Breast epithelium (tissue), 4 donors: Measurements from ENCODE around the gene TOM1L1. TPM values are rescaled to one million over a fixed set of nuclear protein-coding genes. Genes with fewer than 3 reads are reported as not detected.

Source experiments
- DNase-seq, 2 donors: peaks; one replicate each; pipeline ENCODE4 v3.0.0-alpha.2; 2019; ENCODE audit warnings: low spot score in 2 of 2
- H3K27ac ChIP-seq, 2 donors: fragments of 200-600 bp; sonication (generic) in 1 of 2; one replicate each; pipeline ENCODE4 v1.5.1; 2016 to 2019; ENCODE audit warnings: mild to moderate bottlenecking in 1 of 2
- H3K27me3 ChIP-seq, 2 donors: fragments of 200-600 bp; sonication (generic) in 1 of 2; one replicate each; pipeline versions ENCODE4 v1.5.1 to v1.6.0; 2017 to 2019; ENCODE audit warnings: control low read depth in 1 of 2, mild to moderate bottlenecking in 1 of 2
- H3K36me3 ChIP-seq: fragments of 200-600 bp; one replicate; pipeline ENCODE4 v1.5.1; 2019
- H3K4me1 ChIP-seq, 2 donors: fragments of 200-600 bp; sonication (generic); one replicate each; pipeline ENCODE4 v1.5.1; 2016 to 2019; ENCODE audit warnings: control low read depth in 1 of 2
- H3K4me3 ChIP-seq, 3 donors: fragments of 200-600 bp; sonication (generic); 1 replicate in 2 of 3; 2 replicates in 1 of 3; pipeline ENCODE4 v1.5.1; 2016 to 2019; ENCODE audit warnings: mild to moderate bottlenecking in 3 of 3, moderate library complexity in 2 of 3
- H3K9me3 ChIP-seq, 2 donors: fragments of 200-600 bp; sonication (generic) in 1 of 2; one replicate each; pipeline ENCODE4 v1.5.1; 2016 to 2019; ENCODE audit warnings: control low read depth in 1 of 2
- POLR2A ChIP-seq: fragments of 450-650 bp; IDR thresholded peaks from one replicate; pipeline ENCODE4 v1.6.1; 2016; ENCODE audit warnings: antibody characterized with exemption, mild to moderate bottlenecking, moderate library complexity
- POLR2AphosphoS5 ChIP-seq, 3 donors: sonication (generic); formaldehyde crosslinking; IDR thresholded peaks; one replicate each; pipeline ENCODE4 v1.6.1; 2017; ENCODE audit warnings: antibody characterized with exemption in 3 of 3
- intact Hi-C: fragments of 100-400 bp; cut with DNase I; formaldehyde crosslinking; loops from one replicate; pipeline ENCODE4 v1.15.1; 2023; ENCODE audit warnings: low total_unique reads
- total RNA-seq, 3 donors: library from RNA; depleted of rRNA; stranded (reverse); fragments of >200 nt; gene quantifications; one replicate each; pipeline ENCODE4 v1.1.0, GENCODE V29; 2016
- TF ChIP-seq, protein P1 (sequence below), 3 donors: fragments of 450-650 bp; IDR thresholded peaks; one replicate each; pipeline ENCODE4 v1.5.1; 2016 to 2017; ENCODE audit warnings: antibody characterized with exemption in 3 of 3, mild to moderate bottlenecking in 3 of 3, moderate library complexity in 3 of 3

The TOM1L1 gene
- total RNA-seq, 3 donors from 2014 or later = 18.4 to 72.2 (median 47.2) TPM

DNA sequence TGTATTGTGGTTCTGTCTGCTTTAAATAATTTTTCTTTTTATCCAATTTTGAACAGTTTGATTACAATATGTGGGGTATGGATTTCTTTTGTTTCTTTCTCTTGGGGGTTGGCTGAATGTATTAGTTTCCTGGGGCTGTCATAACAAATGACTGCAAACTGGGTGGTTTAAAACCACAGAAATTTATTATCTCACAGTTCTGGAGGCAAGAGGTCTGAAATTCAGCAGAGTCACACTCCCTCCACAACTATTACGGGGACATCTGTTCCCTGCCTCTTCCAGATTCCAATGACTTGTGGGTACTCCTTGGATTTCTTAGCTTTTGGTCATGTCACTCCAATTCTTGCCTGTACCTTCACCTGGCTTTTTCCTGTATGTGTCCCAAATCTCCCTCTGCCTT, 44.1 kb downstream of the TOM1L1 start:
- Histone ChIP-seq H3K4me3 (no peak overlapping the region), H3K9me3 (no peaks in the 10 kb centered on the region), H3K4me1 (no peaks in the 10 kb centered on the region), H3K27ac (no peak overlapping the region), H3K36me3 (no peaks in the 10 kb centered on the region), H3K27me3 (no peaks in the 10 kb centered on the region)
- TF ChIP-seq POLR2A = no peak
- TF ChIP-seq, protein P1, sequence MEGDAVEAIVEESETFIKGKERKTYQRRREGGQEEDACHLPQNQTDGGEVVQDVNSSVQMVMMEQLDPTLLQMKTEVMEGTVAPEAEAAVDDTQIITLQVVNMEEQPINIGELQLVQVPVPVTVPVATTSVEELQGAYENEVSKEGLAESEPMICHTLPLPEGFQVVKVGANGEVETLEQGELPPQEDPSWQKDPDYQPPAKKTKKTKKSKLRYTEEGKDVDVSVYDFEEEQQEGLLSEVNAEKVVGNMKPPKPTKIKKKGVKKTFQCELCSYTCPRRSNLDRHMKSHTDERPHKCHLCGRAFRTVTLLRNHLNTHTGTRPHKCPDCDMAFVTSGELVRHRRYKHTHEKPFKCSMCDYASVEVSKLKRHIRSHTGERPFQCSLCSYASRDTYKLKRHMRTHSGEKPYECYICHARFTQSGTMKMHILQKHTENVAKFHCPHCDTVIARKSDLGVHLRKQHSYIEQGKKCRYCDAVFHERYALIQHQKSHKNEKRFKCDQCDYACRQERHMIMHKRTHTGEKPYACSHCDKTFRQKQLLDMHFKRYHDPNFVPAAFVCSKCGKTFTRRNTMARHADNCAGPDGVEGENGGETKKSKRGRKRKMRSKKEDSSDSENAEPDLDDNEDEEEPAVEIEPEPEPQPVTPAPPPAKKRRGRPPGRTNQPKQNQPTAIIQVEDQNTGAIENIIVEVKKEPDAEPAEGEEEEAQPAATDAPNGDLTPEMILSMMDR (IDR thresholded peaks at IDR 0.05) = no peak
- TF ChIP-seq POLR2AphosphoS5 (IDR thresholded peaks at IDR 0.05) = no peak
- no peak for DNase-seq
- intact Hi-C loops = no loop called here

DNA sequence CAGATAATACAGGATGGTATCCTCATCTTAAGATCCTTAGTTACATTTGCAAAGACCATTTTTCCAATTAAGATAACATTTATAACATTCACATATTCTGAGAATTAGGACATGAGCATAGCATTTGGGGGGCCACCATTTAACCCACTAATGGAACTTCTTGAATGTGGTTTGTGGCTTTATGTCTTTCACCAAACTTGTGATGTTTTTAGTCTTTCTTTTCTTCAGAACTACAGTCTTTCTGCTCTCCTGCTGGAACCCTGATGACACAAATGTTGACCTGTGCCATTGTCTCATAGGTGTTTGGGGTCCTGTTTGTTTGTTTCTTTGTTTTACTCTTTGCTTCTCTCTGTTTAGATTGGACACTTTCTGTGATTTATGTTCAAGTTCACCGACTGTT, 44.6 kb downstream of the TOM1L1 start:
- Histone ChIP-seq H3K27ac (no peak overlapping the region), H3K27me3 (no peaks in the 10 kb centered on the region), H3K4me3 (no peak overlapping the region), H3K4me1 (no peaks in the 10 kb centered on the region), H3K9me3 (no peaks in the 10 kb centered on the region), H3K36me3 (no peaks in the 10 kb centered on the region)
- TF ChIP-seq, protein P1 (IDR thresholded peaks at IDR 0.05) = no peak
- TF ChIP-seq POLR2A (no peak), POLR2AphosphoS5 (IDR thresholded peaks at IDR 0.05) (no peak)
- intact Hi-C loops = no loop called here
- DNase-seq = no peak

DNA sequence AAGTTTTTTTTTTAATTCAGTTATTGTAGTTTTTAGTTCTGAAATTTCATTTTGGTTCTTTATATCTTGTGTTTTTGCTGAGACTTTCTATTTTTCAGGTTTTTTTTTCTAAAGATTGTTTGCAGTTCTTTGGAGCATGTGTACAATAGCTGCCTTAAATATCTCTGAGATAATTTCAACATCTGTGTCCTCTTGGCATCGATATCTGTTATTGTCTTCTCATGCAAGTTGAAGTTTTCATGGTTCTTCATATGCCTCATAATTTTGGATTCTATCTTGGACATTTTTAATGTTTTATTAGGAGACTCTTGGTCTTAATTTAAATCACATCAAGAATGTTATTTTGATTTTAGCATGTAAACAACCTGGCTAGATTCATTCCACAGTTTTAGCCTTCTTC, 45.0 kb downstream of the TOM1L1 start:
- Histone ChIP-seq H3K9me3 (no peaks in the 10 kb centered on the region), H3K4me1 (no peaks in the 10 kb centered on the region), H3K36me3 (no peaks in the 10 kb centered on the region), H3K27ac (no peak overlapping the region), H3K4me3 (no peak overlapping the region), H3K27me3 (no peaks in the 10 kb centered on the region)
- DNase-seq = no peak
- intact Hi-C loops = no loop called here
- no peak for TF ChIP-seq POLR2AphosphoS5 (IDR thresholded peaks at IDR 0.05)
- no peak for TF ChIP-seq POLR2A
- TF ChIP-seq, protein P1 (IDR thresholded peaks at IDR 0.05) = no peak

DNA sequence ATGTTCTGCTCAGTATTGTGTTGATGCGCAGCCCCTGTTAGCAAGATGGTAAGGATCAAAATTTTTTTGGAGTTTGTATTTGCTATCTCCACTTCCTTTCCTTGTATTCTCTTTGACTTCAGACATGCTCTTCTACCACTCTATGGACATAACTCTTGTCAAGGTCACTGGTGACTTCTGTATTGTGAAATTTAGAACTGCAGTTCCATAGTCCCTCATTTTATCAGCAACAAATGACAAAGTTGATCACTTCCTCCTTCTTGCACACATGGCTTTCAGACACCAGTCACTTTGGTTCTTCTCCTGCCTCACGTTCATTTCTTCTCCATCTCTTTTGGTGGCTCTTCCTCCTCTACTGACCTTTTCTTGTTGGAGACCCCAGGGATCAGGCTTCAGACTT, 46.7 kb downstream of the TOM1L1 start:
- intact Hi-C loops = no loop called here
- no peak overlapping the region for H3K27ac ChIP-seq
- no peaks in the 10 kb centered on the region for H3K36me3 ChIP-seq
- TF ChIP-seq POLR2A (no peak), POLR2AphosphoS5 (IDR thresholded peaks at IDR 0.05) (no peak)
- TF ChIP-seq, protein P1 (IDR thresholded peaks at IDR 0.05) = no peak
- no peak for DNase-seq
- H3K27me3 ChIP-seq = no peaks in the 10 kb centered on the region
- no peaks in the 10 kb centered on the region for H3K4me1 ChIP-seq
- no peak overlapping the region for H3K4me3 ChIP-seq
- H3K9me3 ChIP-seq = no peaks in the 10 kb centered on the region

DNA sequence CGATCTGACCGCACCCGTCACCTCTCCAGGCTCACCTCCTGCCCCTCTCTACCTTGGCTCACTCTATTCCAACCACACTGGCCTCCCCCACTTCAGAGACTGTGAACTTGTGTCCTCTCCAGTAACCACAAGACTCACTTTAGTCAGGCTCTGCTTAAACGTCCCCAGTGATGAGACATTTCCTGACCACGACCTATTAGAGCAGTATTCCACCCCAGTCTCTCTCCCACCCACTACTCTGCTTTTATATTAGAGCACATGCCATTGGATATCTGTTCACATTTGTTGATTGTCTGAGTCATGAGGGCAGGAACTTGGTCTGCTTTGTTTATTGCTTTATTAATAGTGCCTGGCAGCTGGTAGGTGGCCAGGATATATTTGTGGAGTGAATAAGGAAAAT, 47.7 kb downstream of the TOM1L1 start:
- H3K9me3 ChIP-seq = no peaks in the 10 kb centered on the region
- H3K36me3 ChIP-seq = no peaks in the 10 kb centered on the region
- no peaks in the 10 kb centered on the region for H3K27me3 ChIP-seq
- intact Hi-C loops = no loop called here
- H3K4me1 ChIP-seq = no peaks in the 10 kb centered on the region
- DNase-seq = no peak
- no peak overlapping the region for H3K4me3 ChIP-seq
- no peak overlapping the region for H3K27ac ChIP-seq
- TF ChIP-seq POLR2A (no peak), POLR2AphosphoS5 (IDR thresholded peaks at IDR 0.05) (no peak)
- TF ChIP-seq, protein P1 (IDR thresholded peaks at IDR 0.05) = no peak
